Stimulated activated CD4-positive, alpha-beta T cell treated with anti-CD3 and anti-CD28 coated beads, Interleukin-15, amount 100 ng/mL, for 24 hours (primary cell): ENCODE data around the gene IP6K1.
A peak's percentile ranks its signal among the peaks of the same experiment; 100 is the strongest.
"Not testable (repeated sequence)": the region's sequence is repeated elsewhere in the genome, so short reads cannot be mapped to it uniquely, and the experiment has no call there.

Experiments
- DNase-seq: peaks from one replicate; pipeline ENCODE4 v3.0.0-alpha.2; 2020

IP6K1 gene

DNA sequence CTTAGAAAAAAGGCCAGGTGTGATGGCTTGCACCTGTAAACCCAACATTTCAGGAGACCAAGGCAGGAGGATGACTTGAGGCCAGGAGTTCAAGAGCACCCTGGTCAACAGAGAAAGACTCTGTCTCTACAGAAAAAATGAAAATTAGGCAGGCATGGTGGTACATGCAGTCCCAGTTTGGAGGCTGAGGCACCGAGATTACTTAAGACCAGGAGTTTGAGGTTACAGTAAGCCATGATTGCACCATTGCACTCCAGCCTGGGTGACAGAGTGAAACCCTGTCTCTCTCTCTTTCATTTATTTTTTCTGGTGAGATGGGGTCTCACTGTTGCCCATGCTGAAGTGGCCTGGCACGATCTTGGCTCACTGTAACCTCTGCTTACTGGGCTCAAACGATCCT is 24.7 kb downstream of the IP6K1 start:
- DNase-seq, result no peak

DNA sequence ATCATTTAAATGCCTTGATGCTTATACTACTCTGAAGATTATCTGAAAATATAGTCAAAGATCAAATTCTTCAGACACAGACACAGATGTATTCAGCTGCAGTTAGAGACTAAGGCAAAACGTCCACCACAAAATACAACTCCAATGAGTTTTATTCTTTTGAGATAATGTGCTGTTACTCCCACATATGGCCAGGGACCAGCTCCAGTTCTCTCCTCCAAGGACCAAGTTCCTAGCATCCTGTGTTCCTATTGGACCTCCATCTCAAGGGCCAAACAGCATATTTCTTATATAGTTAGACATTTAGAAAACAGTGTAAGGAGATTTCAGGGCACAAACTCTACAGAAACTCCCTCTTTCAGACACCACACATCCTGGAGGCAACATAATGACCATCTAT is 27.1 kb downstream of the IP6K1 start:
- no peak for DNase-seq

DNA sequence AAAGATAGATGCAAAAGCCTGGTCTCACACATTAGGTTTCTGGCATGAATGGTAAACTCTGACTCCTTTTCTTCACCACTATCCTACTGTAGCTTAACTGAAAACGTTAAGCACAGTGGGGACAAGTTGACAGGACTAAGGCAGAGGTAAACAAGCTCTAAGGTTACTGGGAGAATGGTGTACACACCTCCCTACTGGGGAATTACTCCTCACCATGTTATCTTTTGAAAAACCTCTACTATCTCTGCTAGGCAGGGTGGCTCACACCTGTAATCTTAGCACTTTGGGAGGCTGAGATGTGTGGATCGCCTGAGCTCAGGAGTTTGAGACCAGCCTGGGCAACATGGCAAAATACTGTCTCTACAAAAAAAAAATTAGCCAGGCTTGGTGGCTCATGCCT is 29.1 kb downstream of the IP6K1 start:
- no peak for DNase-seq

DNA sequence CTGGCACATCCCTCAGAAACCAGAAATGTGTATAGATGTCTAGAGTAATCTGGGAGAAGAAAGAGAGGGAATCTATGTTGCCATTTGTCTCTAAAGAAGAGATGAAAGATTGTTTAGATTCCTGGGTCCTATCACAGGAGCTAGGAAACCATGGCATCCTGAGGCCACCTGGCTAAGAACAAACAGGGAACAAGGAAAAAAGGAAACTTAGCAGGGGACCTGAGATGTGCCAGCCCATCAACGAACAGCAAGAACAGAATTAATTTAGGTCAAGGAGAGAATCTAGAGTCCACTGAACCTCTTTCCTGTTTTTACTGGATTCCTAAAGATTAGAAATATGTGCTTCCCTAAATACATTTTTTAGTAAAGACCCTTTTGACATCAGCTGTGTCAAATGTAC is 30.3 kb downstream of the IP6K1 start:
- DNase-seq, result no peak

DNA sequence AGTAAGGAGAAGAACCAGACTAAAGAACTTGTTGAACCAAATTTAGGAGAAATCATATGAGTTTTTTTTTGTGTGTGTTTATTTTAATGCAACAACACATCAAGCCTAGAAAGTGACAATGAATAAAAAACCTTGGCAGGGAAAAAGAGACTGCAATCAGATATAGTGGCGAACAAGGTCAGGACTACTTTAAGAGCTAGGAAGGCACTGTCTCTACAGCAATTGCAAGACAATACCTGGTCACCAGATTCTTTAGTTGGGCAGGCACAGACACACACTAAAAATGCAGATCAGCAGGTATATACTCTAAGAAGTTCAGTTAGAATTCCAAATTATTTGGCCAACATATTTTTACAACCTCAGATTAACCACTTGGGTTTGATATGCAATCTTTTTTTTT is 31.8 kb downstream of the IP6K1 start:
- no peak for DNase-seq

DNA sequence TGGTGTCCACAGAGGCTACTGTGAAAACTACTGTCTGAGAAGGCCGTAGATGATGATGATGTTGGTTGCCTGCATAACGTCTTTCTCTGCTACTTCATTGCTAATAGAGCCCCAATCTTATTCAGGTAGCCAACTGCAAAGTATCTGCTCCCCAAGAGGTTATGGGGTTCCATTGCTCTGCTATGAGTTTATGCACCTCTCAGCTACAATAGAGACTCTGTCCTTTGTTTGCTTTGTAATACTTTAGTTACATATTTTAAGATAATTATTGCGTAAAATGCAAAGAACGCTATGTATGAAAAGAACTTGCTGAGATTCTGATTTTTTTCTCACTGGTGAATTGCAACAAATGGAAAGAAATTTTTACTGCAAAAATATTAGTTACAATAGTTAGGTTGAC is 34.8 kb downstream of the IP6K1 start:
- no peak for DNase-seq

DNA sequence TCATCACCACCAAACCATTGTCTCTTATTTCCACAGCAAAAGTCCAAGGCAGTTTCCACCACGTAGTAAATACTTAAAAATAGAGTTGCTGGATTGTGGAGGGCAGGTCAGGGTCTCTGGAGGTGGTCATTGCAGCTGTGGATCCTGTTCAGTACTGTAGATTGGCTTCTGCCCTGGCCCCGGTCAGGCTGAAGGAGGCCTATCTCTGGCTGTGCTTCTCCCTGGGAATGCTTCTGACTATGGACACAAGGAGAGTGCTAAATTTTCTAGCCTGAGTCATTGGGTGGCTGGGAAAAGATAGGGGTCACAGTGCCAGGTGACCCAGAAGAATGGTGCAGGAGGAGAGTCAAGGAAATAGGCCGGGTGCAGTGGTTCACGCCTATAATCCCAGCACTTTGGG is 36.3 kb downstream of the IP6K1 start:
- DNase-seq, result no peak

DNA sequence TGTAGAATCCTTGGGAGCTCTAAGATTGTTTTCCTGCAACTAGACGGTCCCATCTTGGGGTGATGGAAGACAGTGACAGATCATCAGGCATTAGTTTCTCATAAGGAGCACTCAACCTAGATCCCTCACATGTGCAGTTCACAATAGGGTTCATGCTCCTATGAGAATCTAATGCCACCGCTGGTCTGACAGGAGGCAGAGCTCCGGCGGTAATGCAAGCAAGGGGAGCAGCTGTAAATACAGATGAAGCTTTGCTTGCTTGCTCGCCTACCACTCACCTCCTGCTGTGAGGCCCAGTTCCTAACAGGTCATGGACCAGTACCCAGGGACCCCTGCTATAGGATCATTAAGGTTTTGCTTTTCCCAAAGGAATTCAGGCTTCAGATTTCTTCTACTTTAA is 37.5 kb downstream of the IP6K1 start:
- DNase-seq, result not testable (repeated sequence)

DNA sequence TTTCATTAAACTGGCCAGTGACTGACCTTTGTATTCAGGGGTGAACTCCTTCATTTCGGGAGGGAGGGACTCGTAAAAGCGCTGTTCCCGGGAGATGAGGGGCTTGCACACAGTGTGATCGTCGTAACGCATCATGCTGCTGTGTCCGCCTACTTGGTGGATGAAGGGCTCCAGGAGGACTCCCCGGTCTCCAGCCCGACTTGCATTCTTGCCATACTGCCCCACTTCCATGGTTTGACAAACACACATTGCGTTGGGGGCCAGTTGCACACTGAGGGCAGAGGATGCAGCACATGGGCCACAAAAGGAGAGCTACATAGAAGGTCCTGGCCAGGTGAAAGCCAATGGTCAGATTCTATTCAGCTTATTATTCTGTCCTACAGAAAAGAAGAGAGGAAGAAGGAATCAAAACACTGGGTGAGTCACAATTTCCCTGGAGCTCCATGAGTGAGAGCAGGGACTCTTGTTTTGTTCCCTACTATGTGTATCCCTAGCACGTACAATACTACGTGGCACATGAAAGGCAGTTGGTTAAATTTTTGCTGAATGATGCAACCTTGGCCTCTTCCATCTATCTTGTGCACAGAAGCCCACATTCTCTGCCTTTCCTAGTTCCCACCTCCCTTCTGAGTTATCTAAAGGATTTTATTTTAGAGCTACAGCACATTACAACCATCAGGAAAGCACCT is 38.4 kb downstream of the IP6K1 start:
- no peak for DNase-seq

DNA sequence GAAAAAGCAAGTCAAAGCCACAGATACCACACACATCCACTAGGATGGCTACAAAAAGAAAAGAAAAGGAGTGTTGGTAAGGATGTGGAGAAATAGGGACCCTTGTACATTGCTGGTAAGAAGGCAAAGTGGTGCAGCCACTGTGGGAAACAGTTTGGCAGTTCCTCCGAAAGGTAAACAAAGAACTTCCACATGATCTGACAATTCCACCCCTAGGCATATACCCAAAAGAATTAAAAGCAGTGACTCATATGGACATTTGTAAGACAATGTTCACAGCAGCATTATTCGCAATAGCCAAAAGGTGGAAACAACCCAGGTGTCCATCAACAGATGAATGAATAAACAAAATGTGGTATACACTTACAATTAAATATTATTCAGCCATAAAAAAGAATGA is 40.4 kb downstream of the IP6K1 start:
- DNase-seq, result no peak

DNA sequence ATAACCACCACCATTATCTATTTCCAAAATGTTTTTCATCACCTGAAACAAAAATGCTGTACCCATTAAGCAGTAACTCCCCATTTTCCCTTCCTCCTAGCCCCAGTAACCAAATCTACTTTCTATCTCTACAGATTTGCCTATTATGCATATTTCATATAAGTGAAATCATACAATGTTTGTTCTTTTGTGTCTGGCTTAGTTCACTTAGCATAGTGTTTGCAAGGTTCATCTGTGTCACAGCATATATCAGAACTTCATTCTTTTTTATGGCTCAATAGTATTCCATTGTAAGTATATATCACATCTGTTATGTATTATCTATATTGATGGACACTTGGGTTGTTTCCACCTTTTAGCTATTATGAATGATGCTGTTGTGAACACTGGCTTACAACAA is 45.9 kb downstream of the IP6K1 start:
- no peak for DNase-seq

DNA sequence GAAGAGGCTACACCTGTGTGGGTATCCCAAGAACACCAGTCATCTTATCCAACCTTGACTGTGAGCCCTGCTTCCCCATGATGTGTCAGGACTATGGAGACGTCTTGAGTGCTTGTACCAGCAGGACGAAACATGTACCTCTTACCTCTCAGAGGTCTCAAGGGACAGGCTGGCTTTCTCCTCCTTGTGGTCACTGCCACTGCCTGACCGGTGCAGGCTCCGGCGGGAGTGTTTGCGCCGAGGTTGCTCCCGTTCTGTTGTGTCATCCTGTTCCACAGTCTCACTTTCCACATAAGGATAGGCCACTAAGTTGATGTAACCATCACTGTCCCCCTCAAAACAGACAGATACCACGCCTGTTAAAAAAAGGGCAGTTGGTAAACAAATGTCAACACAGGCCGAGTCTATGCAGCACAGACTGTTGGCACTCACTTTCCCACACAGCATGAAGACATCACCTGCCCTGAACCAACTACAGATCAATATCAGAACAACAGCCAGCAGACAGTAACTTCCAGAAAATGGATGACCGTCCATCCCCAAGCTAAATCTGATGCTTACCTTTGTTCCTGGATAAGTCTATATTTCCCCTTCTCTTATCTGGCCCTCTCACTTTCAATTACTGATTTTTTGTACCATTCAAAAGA is 48.2 kb downstream of the IP6K1 start:
- DNase-seq, result no peak

DNA sequence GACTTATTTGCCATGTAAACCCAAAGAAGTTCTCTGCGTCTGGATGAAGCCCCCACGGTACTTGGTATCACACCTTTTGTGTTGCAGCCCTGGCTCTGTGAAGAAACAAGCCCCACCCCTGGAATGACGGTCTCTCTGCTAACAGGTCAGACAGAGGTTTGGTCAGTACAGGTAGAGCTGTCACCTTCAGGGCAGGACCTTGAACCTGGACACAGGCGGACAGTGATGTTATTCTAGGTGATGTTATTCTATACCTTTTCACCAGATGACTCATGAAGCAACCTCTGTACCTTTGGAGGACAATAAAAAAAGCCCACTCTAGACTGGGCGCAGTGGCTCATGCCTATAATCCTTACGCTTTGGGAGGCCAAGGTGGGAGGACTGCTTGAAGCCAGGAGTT is 51.6 kb downstream of the IP6K1 start:
- no peak for DNase-seq

DNA sequence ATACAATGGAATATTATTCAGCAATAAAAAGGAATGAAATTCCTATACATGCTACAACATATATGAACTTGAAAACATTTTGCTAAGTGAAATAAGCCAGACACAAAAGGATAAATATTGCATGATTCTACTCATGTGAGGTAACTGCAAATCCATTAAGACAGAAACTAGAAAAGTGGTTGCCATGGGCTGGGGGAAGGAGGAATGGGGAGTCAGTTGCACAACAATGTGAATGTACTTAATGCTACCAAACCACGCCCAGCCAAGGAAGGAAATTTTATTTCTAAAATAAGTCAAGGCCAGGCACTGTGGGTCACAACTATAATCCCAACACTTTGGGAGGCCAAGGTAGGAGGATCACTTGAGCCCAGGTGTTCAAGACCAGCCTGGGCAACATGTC is 52.8 kb downstream of the IP6K1 start:
- no peak for DNase-seq

DNA sequence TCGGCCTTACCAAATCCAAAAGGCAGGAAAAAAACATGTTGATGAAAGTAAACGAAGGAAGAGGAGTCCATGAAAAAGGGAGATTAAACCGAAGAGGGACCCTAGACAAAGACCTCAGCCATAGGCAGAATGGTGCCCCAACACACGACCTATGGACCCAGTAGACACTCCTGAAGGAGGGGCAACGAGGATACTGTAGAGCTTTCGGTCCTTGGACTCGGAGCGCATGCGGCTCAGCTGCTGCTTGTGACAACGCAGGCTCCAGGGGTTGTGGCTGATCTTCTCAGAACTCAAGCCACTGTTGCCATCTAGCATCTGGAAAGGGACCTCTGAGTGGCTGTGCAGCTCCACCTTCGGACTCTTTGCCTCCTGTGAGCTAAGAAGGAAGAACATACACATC is 53.7 kb downstream of the IP6K1 start:
- DNase-seq, result no peak

DNA sequence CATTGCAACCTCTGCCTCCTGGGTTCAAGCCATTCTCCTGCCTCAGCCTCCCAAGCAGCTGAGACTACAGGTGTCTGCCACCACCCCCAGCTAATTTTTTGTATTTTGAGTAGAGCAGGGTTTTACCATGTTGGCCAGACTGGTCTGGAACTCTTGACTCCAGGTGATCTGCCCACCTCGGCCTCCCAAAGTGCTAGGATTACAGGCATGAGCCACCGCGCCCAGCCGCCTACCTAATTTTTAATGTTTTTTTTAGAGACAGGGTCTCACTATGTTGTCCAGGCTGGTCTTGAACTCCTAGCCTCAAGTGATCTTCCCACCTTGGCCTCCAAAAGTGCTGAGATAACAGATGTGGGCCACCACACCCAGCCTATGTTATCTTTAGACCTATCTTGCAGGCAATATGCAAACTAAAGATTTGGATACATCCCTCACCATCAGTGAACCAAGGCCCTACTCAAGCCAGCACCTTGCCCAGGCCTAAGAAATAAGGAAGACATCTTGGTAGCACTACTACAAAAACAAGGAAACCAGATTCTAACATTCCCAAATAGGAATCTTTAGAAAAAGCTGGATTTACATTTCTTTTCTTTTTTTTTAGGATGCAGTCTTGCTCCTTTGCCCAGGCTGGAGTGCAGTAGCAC is 56.3 kb downstream of the IP6K1 start:
- no peak for DNase-seq

DNA sequence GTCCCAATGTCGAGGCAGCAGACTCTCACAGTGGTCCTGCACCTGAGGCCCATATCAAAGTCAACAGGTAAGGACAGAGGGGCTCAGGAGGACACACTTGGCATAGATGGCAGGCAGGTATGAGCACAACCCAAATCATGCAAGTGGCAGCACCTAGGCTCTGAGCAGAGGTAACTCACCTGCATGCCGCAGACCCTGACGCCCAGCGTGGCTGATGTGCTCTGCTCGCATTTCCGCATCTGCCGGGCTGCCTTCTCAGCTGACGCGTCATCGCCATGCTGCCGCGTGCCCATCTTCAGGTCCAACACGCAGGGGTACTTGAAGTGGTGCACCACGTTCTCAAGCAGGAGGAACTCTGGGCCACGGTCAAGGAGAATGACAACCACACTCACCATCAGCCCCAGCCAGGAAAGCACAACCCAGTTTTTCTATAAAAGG is 58.4 kb downstream of the IP6K1 start:
- no peak for DNase-seq

DNA sequence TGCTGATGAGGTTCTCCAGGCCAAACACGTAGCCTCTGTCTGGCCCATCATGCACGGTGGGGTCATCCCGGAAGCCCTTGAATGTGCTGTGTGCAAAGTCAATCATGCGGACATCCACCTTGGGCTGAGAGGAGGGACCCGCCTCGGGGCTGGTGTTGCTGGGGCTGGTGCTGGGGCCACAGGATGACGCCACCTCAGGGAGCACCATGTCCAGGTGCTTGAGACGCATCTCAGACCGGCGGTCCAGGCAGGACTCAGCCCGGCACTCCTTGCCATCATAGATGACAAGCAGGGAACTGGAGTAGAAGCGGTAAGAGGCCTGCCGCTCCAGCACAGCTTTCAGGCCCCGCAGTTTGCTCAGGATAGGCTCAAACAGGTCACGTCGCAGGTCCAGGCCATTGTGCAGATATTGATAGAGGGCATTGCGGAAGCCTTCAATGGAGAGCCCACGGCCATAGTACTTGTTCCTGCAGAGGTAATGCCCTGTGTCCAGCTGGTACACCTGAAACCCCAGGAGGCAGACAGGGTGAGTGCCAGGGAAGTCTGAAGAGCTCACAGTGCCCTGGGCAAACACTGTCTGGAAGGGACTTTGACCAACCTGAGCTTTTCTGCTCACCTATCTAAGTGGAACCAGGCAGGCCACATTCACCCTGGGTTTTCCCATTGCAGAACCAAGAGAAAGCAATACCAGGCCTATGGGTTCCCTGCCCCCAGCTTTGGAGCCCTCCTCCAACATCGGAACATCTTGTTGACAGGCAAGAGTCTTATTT is 59.0 kb downstream of the IP6K1 start:
- DNase-seq, result no peak

DNA sequence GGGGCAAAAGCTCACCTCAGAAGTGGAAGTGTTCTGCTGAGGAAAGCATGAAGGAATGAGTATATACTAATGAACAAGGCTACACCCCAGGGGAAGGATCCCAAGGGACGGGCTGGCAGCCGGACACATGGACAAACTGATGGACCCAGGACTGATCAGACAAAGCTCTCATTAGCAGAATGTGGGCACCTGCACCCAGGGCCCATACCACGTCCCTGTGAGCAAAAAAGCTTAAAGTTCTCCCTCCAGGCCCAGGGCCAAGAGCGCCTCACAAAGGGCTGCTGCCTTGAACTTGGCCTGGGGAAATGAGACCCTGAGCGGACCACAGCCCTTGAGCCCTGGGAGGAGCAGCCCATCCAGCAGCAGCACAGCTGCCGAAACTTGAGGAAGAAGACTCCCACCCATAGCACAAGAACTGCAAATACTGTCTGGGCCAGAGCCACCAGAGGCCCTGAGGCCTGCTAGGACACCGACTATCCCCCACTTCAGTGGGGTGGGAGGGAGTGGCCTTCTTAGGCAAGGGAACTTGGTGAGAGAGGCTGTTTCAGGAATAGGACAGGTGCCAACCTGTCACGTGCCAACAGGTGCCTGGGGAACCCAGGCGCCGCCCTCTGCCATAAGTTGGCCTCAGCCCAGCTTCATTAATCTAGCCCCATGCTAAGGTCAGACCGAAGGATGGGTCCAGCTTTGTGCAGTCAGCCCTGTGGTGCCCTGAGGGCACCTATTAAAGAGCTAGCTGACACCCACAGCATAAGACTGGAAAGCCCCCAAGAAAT is 60.2 kb downstream of the IP6K1 start:
- DNase-seq, result no peak

DNA sequence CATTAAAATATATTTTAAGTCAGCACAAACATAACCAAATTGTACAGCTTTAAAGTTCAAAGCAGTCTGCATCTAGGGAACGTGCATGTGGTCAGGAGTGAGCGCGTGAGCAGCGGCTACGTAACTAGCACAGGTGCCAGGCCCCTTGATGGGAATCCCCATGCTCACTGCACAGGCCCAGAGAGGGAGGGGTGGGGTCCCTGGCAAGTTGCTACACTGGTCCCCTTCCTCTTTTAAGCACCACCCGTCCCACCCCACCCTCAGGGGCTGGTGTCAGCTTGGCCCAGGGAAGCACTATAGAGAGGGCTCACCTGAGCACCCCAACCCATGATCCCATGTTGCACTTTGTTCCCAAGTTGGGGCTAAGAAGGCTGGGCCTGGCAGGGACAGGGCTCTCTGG is 61.8 kb downstream of the IP6K1 start:
- DNase-seq, result peak; percentile 44

DNA sequence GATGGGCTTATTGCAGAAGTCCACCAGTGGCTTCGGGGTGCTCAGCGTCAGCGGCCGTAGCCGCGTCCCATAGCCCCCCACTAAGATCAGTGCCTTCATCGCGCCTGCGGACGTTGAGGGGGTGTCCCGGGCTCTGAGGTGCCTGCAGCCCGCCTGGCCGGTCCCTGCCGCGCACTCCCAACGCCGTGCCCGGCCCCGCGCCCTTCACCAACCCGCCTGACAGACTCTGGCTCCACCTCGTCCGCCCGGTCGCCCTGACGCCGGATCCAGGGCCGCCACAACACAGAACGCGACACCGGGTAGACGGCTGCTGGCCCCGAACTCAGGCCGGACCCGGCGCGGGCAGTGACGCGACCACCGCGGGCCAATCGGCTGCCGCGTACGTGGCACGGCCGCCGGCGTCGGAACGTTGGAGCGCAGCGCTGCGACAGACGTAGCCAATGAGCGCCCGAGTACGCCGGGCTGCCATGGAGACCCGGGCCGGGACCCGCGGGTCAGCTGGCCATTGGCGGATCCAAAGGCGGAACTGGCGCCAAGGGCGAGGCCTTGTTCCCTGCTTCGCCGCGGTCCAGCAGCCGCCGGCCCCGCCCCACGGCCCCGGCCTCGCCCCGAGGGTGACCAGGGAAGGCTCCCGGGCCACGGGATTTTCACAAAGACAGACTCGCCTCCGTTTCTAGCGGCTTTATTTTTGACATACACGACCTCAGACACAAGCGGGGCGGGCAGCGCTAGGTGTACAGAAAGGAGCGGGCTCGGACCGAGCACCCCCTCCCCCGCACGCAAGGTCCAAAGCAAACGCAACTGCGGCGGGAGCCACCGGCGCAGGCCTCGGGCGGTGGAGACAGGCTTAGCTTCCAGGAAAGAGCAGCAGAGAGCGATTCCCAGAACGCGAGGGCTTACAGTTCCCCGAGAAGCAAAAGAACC is 62.5 kb downstream of the IP6K1 start, which contains the start of gene GMPPB:
Gene GMPPB (minus strand): TSS at position 324 of the 924 bp plus-strand sequence. CDS start 225 bp downstream, at position 99.
- DNase-seq, result peak; percentile 97

DNA sequence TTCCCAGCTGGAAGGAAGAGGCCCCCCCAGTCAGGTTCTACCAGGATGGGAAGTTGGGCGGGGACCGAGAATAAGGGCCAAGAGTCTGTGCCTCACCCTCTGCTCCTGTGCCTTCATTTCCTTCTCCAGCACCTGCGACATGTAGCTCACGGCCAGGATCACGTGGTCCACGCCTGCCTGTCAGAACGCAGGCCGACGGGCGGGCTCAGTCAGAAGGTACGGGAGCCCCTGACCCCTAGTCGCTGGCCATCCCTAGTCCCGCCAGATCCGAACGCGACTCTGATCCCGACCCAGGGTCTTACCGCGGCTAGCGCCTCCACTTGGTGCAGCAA is 63.1 kb downstream of the IP6K1 start:
- peak; percentile 77 for DNase-seq
